ENCODE results near the gene DNMT3A. TPM values are rescaled to one million over a fixed set of nuclear protein-coding genes. Genes with fewer than 3 reads are reported as not detected.

DNMT3A gene
- total RNA-seq, 1 experiment from 2014 or later: 12.2 TPM

GRCh38 chr2:25198209-25198525 lies 143.6 kb downstream of the DNMT3A start:
- TF ChIP-seq, protein P1, sequence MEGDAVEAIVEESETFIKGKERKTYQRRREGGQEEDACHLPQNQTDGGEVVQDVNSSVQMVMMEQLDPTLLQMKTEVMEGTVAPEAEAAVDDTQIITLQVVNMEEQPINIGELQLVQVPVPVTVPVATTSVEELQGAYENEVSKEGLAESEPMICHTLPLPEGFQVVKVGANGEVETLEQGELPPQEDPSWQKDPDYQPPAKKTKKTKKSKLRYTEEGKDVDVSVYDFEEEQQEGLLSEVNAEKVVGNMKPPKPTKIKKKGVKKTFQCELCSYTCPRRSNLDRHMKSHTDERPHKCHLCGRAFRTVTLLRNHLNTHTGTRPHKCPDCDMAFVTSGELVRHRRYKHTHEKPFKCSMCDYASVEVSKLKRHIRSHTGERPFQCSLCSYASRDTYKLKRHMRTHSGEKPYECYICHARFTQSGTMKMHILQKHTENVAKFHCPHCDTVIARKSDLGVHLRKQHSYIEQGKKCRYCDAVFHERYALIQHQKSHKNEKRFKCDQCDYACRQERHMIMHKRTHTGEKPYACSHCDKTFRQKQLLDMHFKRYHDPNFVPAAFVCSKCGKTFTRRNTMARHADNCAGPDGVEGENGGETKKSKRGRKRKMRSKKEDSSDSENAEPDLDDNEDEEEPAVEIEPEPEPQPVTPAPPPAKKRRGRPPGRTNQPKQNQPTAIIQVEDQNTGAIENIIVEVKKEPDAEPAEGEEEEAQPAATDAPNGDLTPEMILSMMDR (conservative IDR thresholded peaks at IDR 0.05; ENCODE audit: low read depth, low read length): no peak
- Histone ChIP-seq H4K20me1 (ENCODE audit: low read length) (no peaks in the 10 kb centered on the region), H3K4me1 (ENCODE audit: insufficient read depth, low read length) (no peaks in the 10 kb centered on the region), H3K27me3 (ENCODE audit: low read length) (no peaks in the 10 kb centered on the region), H3K36me3 (ENCODE audit: low read depth, low read length) (no peaks in the 10 kb centered on the region), H3K9me3 (ENCODE audit: low read length) (no peaks in the 10 kb centered on the region), H3K4me3 (ENCODE audit: low read length) (no peak overlapping the region), H2AFZ (ENCODE audit: low read length) (peak overlapping the region; percentile 35; the same call in 1 of the 2 replicates), H3F3A (ENCODE audit: low read length, unreplicated experiment) (no peaks in the 10 kb centered on the region), H3K4me2 (ENCODE audit: low read length) (no peak overlapping the region), H3K27ac (ENCODE audit: low read length) (no peak overlapping the region), H3K9me2 (replicated peaks; ENCODE audit: low read length) (no peaks in the 10 kb centered on the region), H3K79me2 (ENCODE audit: low read length) (no peaks in the 10 kb centered on the region), H3K9ac (ENCODE audit: low read length) (no peak overlapping the region)
- ATAC-seq (no peak), DNase-seq (no peak)
- ChIA-PET POLR2A (ENCODE audit: unreplicated experiment) (no interaction called here), CTCF (no interaction called here)
- no TSS peak for BruUV-seq (replicated peaks)
- intact Hi-C loops (cut with micrococcal nuclease): loop anchor here (5.0 kb wide), 1 partner anchor 786 kb away; no protein-coding TSS in a partner anchor

DNA sequence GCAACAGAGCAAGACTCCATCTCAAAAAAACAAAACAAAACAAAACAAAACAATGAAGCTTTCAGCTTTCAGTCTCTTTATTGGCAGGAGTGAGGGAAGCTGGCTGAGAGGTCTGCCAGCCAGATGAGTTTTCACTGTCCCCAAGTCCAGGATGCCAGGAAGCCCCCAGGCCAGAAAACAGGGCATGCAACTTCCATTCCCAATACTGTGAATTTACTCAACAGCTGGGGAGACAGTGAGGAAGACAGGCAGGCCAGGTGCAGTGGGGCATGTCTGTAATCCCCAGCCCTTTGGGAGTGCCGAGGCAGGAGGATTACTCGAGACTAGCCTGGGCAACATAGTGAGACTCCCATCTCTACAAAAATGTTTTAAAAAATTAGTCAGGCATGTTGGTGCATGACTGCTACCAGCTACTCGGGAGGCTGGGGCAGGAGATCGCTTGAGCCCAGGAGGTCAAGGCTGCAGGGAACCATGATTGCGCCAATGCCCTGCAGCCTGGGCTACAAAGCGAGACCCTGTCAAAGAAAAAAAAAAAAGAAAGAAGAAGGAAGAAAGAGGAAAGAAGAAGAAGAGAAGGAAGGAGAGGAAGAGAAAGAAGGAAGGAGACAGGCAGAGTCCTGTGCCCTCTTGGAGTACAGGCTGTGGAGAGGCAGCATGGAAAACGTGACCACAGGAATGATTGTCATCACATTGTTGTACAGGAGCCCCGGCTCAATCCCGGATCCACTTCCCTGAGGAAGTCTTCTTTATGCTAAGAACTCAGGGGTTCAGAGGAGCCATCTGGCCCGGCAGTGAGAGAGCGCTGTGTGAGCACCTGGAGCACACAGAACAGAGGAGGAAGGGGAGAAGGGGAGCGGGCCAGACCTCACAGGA lies 144.2 kb downstream of the DNMT3A start:
- BruUV-seq (replicated peaks): no TSS peak
- H3K9me3 ChIP-seq (ENCODE audit: low read length): no peaks in the 10 kb centered on the region
- no peaks in the 10 kb centered on the region for H3K79me2 ChIP-seq (ENCODE audit: low read length)
- no peaks in the 10 kb centered on the region for H3K4me1 ChIP-seq (ENCODE audit: insufficient read depth, low read length)
- intact Hi-C loops (cut with micrococcal nuclease): loop anchor here (5.0 kb wide), 1 partner anchor 785 kb away; no protein-coding TSS in a partner anchor
- no peaks in the 10 kb centered on the region for H3K9me2 ChIP-seq (replicated peaks; ENCODE audit: low read length)
- ATAC-seq (no peak), DNase-seq (no peak)
- H3K27me3 ChIP-seq (ENCODE audit: low read length): no peaks in the 10 kb centered on the region
- H3K36me3 ChIP-seq (ENCODE audit: low read depth, low read length): no peaks in the 10 kb centered on the region
- H3K4me3 ChIP-seq (ENCODE audit: low read length): no peak overlapping the region
- peak overlapping the region; percentile 35; the same call in 1 of the 2 replicates for H2AFZ ChIP-seq (ENCODE audit: low read length)
- no peak overlapping the region for H3K27ac ChIP-seq (ENCODE audit: low read length)
- ChIA-PET POLR2A (ENCODE audit: unreplicated experiment) (no interaction called here), CTCF (interaction anchor here (0.6 kb wide), 2 partner anchors 92 to 471 kb away, joined by 5 to 6 read pairs; no protein-coding TSS in a partner anchor)
- H3F3A ChIP-seq (ENCODE audit: low read length, unreplicated experiment): no peaks in the 10 kb centered on the region
- no peaks in the 10 kb centered on the region for H4K20me1 ChIP-seq (ENCODE audit: low read length)
- no peak overlapping the region for H3K4me2 ChIP-seq (ENCODE audit: low read length)
- no peak overlapping the region for H3K9ac ChIP-seq (ENCODE audit: low read length)
- TF ChIP-seq EZH2phosphoT487 (IDR thresholded peaks at IDR 0.05; ENCODE audit: borderline replicate concordance, low read length) (no peak), EZH2 (IDR thresholded peaks at IDR 0.05; ENCODE audit: low read length, unreplicated experiment) (no peak)
- TF ChIP-seq, protein P1 (conservative IDR thresholded peaks at IDR 0.05; ENCODE audit: low read depth, low read length): no peak

GRCh38 chr2:25194576-25195122 lies 147.1 kb downstream of the DNMT3A start:
- Histone ChIP-seq H3K4me2 (ENCODE audit: low read length) (no peak overlapping the region), H3K27ac (ENCODE audit: low read length) (no peak overlapping the region), H2AFZ (ENCODE audit: low read length) (no peak overlapping the region), H3K9me2 (replicated peaks; ENCODE audit: low read length) (no peaks in the 10 kb centered on the region), H3K27me3 (ENCODE audit: low read length) (no peaks in the 10 kb centered on the region), H3K36me3 (ENCODE audit: low read depth, low read length) (no peaks in the 10 kb centered on the region), H3K9me3 (ENCODE audit: low read length) (no peaks in the 10 kb centered on the region), H3K4me1 (ENCODE audit: insufficient read depth, low read length) (no peaks in the 10 kb centered on the region), H3F3A (ENCODE audit: low read length, unreplicated experiment) (no peaks in the 10 kb centered on the region), H3K4me3 (ENCODE audit: low read length) (no peak overlapping the region), H3K9ac (ENCODE audit: low read length) (no peak overlapping the region), H4K20me1 (ENCODE audit: low read length) (no peaks in the 10 kb centered on the region), H3K79me2 (ENCODE audit: low read length) (no peaks in the 10 kb centered on the region)
- no TSS peak for BruUV-seq (replicated peaks)
- ChIA-PET CTCF (no interaction called here), POLR2A (ENCODE audit: unreplicated experiment) (no interaction called here)
- DNase-seq (no peak), ATAC-seq (no peak)
- TF ChIP-seq EZH2 (IDR thresholded peaks at IDR 0.05; ENCODE audit: low read length, unreplicated experiment) (no peak), EZH2phosphoT487 (IDR thresholded peaks at IDR 0.05; ENCODE audit: borderline replicate concordance, low read length) (no peak)
- TF ChIP-seq, protein P1 (conservative IDR thresholded peaks at IDR 0.05; ENCODE audit: low read depth, low read length): no peak
- intact Hi-C loops (cut with micrococcal nuclease): loop anchor here (5.0 kb wide), 1 partner anchor 782 kb away; no protein-coding TSS in a partner anchor

Measured in PC-3 (cell line).